Right atrium auricular region (tissue), 2 donors: ENCODE results near the gene CORO6. TPM values are rescaled to one million over a fixed set of nuclear protein-coding genes. Genes with fewer than 3 reads are reported as not detected.

Experiments
- DNase-seq: peaks from one replicate; pipeline ENCODE4 v3.0.0-alpha.2; 2019; ENCODE audit warnings: low spot score
- H3K27ac ChIP-seq, 2 donors: fragments of 200-600 bp; sonication (generic); 1 replicate in 1 of 2; 2 replicates in 1 of 2; pipeline ENCODE4 v1.5.1; 2016 to 2019
- H3K27me3 ChIP-seq, 2 donors: fragments of 200-600 bp; sonication (generic); one replicate each; pipeline versions ENCODE4 v1.5.1 to v1.6.0; 2017 to 2019
- H3K36me3 ChIP-seq: fragments of 200-600 bp; sonication (generic); one replicate; pipeline ENCODE4 v1.5.1; 2016
- H3K4me1 ChIP-seq, 2 donors: fragments of 200-600 bp; sonication (generic); one replicate each; pipeline versions ENCODE4 v1.5.1 to v1.6.0; 2017 to 2019
- H3K4me3 ChIP-seq, 2 donors: fragments of 200-600 bp; sonication (generic); 1 replicate in 1 of 2; 2 replicates in 1 of 2; pipeline ENCODE4 v1.5.1; 2017 to 2019; ENCODE audit warnings: mild to moderate bottlenecking in 1 of 2, moderate library complexity in 1 of 2
- H3K9me3 ChIP-seq, 2 donors: fragments of 200-600 bp; sonication (generic); one replicate each; pipeline ENCODE4 v1.5.1; 2019
- total RNA-seq, 2 donors: library from RNA; depleted of rRNA; stranded (reverse); fragments of >200 nt; gene quantifications; one replicate each; pipeline ENCODE4 v1.1.0, GENCODE V29; 2016
- TF ChIP-seq, protein P1 (sequence below), 2 donors: fragments of 200-600 bp; sonication (generic); IDR thresholded peaks; one replicate each; pipeline ENCODE4 v1.5.1; 2019; ENCODE audit warnings: antibody characterized with exemption in 2 of 2

Gene CORO6
- total RNA-seq, 2 donors from 2014 or later, result 65.0 to 87.6 TPM

DNA sequence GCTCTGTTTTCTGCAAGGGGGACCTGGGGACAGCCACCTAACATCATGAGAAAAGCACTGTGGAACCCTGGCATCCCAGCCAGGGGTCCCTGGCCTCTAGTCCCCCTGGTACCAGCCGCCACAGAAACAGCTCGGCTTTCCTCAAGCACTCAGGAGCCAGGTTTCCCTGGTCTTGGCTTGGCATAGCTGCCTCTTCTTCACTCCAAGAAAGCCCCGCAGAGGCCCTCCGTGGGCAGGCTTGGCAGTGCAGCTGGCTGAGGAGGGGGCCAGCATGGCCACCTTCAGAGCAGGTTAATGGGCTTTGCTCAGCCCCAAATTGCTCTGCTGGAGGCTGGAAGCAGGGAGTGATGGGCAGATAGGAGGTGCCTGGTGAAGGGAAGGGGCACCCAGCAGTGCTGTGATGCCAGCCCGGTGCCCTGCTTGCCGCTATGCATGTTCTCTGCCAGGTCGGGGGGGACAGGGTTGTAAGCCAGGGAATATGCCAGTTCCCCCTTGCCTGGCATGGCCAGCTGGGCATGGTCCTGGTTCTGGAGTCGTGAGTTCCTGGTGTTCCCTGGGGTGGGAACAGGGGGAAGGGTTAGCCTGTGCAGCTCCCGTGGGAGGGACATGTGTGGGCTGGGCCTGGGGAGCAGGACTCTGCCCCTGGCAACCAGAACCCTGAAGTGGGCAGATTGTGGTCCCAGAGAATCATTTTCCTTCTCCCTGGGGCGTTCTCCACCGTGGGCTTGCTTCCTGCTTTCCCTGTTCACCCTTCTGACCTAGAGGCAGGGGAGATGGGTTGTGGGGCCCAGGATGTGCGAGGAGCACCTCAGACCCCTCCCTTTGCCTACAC lies 26.6 kb downstream of the CORO6 start:
- Histone ChIP-seq H3K27me3 (no peaks in the 10 kb centered on the region), H3K27ac (no peak overlapping the region), H3K4me1 (peaks cover 0 to 44% of the 10 kb centered on the region in 2 donors), H3K36me3 (no peaks in the 10 kb centered on the region), H3K4me3 (no peak overlapping the region), H3K9me3 (no peaks in the 10 kb centered on the region)
- no peak for DNase-seq
- TF ChIP-seq, protein P1, sequence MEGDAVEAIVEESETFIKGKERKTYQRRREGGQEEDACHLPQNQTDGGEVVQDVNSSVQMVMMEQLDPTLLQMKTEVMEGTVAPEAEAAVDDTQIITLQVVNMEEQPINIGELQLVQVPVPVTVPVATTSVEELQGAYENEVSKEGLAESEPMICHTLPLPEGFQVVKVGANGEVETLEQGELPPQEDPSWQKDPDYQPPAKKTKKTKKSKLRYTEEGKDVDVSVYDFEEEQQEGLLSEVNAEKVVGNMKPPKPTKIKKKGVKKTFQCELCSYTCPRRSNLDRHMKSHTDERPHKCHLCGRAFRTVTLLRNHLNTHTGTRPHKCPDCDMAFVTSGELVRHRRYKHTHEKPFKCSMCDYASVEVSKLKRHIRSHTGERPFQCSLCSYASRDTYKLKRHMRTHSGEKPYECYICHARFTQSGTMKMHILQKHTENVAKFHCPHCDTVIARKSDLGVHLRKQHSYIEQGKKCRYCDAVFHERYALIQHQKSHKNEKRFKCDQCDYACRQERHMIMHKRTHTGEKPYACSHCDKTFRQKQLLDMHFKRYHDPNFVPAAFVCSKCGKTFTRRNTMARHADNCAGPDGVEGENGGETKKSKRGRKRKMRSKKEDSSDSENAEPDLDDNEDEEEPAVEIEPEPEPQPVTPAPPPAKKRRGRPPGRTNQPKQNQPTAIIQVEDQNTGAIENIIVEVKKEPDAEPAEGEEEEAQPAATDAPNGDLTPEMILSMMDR (IDR thresholded peaks at IDR 0.05), result no peak

DNA sequence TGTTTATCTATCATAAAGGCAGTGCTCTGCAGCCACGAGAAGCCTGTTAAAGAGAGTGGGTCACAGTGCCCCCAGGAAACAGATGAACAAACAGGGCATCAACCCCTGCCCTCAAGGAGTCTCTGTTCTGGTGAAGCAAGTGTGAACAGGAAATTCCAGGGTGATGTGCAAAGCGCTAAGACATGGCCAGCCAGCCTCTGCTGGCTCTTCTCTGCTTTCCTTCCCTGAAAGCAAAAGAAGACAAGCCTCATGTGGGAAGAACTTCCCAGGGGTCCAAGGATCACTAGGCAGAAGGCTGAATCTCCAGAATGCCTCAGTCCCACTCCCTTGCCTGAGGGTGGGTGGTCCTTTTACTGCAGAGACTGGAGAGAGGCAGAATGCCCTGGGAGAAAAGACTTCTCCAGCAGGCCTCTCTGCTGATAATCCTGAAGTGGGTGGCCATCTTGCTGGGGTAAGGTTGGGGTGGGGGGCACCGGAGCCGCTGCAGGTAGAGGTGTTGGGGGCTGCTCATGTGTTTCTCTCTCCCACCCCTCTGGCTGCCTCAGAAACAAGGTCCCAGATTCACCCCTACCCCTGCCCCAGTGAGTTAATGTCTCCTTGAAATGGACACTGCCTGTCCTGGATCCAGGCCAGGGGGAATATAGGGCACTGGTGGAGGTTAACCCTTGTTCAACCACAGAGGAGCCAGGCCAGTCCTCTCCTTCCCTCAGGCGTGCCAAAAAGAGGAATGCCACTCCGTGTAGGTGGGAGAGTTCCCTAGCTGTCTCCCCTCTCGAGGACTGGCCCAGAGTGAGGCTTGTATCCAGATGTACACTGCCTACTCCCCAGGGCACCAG lies 27.4 kb downstream of the CORO6 start:
- Histone ChIP-seq H3K36me3 (no peaks in the 10 kb centered on the region), H3K9me3 (no peaks in the 10 kb centered on the region), H3K27me3 (no peaks in the 10 kb centered on the region), H3K4me1 (peaks cover 0 to 52% of the 10 kb centered on the region in 2 donors), H3K4me3 (no peak overlapping the region), H3K27ac (no peak overlapping the region)
- TF ChIP-seq, protein P1 (IDR thresholded peaks at IDR 0.05), result no peak
- DNase-seq, result no peak

- H3K27me3 ChIP-seq, result no peaks in the 10 kb centered on the region
- DNase-seq, result no peak
- H3K9me3 ChIP-seq, result no peaks in the 10 kb centered on the region
- no peaks in the 10 kb centered on the region for H3K36me3 ChIP-seq
- TF ChIP-seq, protein P1 (IDR thresholded peaks at IDR 0.05), result no peak
- no peak overlapping the region for H3K4me3 ChIP-seq
- no peak overlapping the region for H3K27ac ChIP-seq
- H3K4me1 ChIP-seq, result peaks cover 0 to 60% of the 10 kb centered on the region in 2 donors
Observed at GRCh38 chr17:29594519-29595090, 28.1 kb downstream of the CORO6 start.

GRCh38 chr17:29593591-29594518 lies 28.9 kb downstream of the CORO6 start:
- no peak for DNase-seq
- TF ChIP-seq, protein P1 (IDR thresholded peaks at IDR 0.05), result peak in 1 of 2 donors; percentile 44
- Histone ChIP-seq H3K27me3 (no peaks in the 10 kb centered on the region), H3K36me3 (no peaks in the 10 kb centered on the region), H3K4me1 (peaks cover 0 to 60% of the 10 kb centered on the region in 2 donors), H3K4me3 (peak overlapping the region; percentile 65 to 73), H3K27ac (peak overlapping the region; percentile 28 to 42), H3K9me3 (no peaks in the 10 kb centered on the region)
